ENCODE data around the gene RORB.

RORB gene

DNA sequence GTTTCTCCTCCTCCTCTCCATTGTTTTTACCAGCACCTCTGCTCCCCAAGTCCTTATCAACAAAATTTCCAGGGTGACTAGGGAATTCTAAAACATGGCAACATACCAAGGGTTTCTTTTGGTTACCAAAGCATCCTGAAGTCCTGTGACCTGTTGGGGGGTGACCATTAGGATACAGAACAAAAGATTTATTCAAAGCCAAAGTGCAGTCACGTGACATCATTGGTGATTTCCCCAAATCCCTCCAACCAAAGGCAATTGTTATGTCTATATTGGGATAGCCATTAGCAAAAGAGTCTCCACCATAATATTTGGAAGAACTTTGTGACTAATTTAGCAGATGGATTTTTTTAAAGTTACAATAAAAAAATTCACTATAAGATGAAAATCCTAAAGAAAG lies 222.2 kb downstream of the RORB start:
- DNase-seq (ENCODE audit: low read depth in 2 of 2): no peak

DNA sequence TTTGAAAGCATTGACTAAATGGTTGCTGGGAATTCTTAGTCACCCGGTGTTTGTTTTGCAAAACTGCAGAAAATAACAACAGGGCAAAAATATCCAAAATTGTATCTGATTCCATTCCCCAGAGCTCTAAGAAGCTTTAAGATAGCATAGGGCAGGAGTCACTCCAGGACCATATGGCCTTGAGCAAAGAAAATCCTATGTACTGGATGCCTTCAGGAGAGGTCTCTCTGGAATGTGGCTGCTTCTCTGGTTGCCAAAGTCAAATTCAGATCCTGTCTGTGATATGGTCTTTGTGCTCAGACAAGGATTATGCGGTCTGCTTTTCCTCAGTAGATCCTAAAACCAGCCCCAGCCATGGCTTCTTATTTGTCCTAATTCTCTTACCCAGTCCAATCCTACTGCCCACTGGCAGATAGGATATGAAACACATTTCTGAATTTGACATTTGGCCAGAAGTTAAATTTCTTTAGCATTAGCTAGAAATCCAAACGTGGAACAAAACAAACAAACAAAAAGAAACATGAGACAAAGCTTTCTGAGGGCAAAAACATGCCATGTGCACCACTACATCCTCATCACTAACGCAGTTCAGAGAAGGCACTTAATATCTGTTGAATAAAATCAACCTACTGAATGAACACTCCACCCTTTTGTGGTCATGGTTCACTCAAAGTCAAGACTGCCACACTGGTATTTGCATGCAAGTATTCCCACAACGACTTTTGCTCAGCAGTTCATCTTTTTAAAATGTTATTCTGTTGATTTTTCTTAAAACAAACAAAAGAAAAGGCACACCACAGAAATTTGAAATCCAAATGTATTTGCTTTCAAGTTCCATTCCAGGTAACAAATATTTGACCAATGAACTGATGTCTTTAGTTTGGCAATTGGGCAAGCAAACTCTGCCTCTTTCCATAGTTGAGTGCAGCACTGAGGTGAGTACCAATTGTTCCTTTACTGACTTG lies 224.8 kb downstream of the RORB start:
- DNase-seq (ENCODE audit: low read depth in 2 of 2): no peak

DNA sequence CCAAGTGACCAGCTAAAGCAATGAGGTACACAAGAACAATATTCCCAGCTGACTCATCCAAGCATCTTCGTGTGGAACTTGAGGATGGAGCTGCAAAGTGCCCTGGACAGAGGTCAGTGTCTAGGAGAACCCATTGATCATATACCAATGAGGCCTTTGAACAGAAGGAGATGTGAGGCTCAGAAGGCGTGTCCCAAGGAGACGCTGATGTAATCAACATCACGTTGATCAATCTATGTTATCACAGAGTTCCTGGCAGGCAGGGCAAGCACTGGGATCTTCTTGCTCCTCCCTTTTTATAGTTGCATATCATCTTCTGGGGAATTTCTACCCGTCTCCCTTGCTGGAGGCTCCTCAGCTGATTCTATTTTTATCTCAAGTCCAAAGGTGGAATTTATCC lies 227.2 kb downstream of the RORB start:
- no peak for DNase-seq (ENCODE audit: low read depth in 2 of 2)

DNA sequence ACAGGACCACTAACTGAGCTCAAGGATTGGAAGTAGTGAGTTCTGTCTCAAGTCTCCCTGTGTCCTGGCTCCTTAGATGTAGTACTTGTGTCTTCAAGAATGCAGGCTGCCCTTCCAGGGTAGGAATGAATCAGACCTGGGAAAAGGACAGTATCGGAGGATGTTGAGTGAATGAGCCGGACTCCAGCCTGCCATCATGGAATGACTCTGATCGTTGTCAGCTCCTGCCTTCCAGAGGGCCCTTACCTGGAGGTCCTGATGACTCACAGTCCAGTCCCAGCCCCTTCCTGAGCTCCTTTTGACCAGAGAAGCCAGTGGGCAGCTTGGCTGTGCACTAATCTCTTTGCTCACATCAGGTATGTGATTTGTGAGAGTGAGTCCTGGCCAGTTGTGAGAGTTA lies 229.4 kb downstream of the RORB start:
- DNase-seq (ENCODE audit: low read depth in 2 of 2): no peak

DNA sequence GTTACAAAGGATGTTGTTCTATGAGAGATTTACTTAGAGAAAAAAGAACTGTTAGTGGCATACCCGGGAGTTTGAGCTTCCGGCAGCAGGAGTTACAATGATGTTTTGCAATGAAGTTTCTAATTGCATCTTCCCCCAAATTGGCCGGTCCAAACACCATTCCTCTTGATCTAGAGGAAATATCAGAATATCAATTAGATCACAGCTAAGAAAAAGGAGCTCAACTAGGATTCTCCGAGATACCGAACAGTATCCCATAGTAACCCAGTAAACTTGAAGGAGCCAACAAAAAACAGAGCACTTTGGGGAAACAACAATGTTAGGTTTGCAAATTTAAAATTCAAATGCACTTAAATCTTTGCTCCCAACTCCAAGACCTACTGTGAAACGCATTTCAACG lies 231.0 kb downstream of the RORB start:
- no peak for DNase-seq (ENCODE audit: low read depth in 2 of 2)

DNA sequence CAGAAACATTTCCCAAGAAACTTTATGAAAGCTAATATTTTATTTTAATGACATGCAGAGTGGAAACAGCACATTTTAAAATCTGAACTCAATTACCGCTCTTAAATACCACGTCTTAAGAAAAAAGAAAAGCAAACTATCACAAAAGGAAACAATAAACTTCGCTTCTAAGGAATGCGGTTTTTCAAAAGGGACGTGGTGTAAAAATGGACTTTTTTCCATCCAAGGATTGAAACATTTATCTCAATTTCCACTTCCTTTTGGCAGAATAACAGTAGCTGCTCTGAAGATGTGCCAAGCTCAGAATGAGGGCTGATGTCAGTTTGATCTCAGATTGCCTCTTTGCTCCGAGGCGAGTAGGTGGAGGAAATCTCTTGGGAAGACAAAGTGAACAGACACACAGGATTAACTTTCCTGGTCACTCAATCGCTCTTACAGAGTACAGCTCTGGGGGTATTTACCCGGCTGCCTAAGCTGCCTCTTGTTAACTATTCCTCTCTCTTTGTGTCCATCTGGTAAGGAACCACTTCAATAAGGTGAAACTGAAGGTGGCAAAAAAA lies 232.1 kb downstream of the RORB start:
- DNase-seq (ENCODE audit: low read depth in 2 of 2): no peak

DNA sequence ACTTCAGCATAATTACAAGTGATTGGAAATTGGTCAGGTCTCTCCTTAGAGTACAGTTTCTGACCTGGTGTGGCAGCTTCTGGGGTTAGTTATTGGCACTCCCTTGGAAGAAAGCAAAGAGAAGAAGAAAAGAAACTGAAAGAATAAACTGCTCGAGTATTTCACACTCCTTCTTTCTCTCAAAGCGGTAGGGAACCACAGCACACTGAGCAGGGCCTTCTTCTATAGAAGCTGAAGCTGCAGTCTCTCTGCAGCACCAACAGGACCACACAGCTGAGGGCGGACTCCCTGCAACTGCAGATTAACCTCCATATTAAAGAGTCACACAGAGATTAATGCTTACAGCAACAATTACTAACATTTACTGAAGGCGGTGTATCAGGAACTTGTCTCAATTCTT lies 238.6 kb downstream of the RORB start:
- DNase-seq (ENCODE audit: low read depth in 2 of 2): no peak

DNA sequence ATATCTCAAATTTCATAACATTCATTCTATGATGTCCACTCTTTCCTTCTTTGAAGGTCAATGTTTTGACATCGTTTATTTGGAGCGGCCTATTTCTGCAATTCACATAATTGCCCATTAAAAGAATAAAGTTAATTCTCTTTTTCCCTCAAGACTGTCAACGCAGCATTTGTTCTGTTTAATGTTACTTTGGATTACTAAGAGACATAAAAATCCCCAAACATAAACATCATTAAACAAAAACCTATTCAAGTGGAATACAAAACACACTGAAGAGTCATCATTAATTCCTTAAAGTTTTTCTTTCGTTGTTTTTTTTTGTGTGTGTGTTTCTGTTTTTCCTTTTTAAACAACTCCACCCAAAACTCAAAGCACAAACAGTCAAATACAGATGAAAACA lies 239.5 kb downstream of the RORB start:
- DNase-seq (ENCODE audit: low read depth in 2 of 2): no peak

DNA sequence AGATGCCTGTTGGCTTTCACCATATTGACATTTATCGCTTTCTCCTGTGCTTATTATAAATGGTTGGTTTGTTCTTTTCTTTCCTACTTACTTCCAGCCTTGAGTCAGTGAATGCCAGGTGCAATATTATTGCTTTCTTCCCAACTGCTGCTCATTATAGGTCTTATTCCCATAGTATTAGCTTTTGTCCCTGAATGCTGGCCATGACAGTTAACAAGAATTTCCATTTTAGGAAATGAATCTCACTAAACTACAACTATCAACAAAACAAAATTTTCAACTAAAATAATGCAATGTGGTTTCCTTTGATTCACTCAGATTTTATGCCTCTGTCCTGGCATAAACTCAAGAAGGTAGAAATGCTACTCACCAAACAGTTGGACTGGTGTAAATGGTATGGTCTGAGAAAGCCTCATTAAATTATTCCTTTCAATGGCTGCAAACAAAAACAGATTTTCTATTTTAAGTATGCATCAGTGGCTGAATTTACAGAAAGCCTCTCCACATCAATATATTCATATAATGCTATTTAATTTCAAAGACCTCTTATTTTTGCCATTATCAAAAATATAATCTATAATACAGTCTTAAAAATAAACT lies 245.2 kb downstream of the RORB start:
- DNase-seq (ENCODE audit: low read depth in 2 of 2): no peak
